Measurements from ENCODE around the gene IFNA16. TPM values are rescaled to one million over a fixed set of nuclear protein-coding genes. Genes with fewer than 3 reads are reported as not detected.
"Not testable (repeated sequence)": the region's sequence is repeated elsewhere in the genome, so short reads cannot be mapped to it uniquely, and the experiment has no call there.

Gene IFNA16
- total RNA-seq, 1 donor, result not detected

- peak; percentile 49 for TF ChIP-seq CTCF (IDR thresholded peaks at IDR 0.05; ENCODE audit: insufficient read depth, low read length)
- DNase-seq (ENCODE audit: low read depth), result peak; percentile 10
- not testable (repeated sequence) for H3K4me3 ChIP-seq (ENCODE audit: low read depth, low read length)
These were observed 34.0 kb downstream of the IFNA16 start for GRCh38 chr9:21182810-21183736.

GRCh38 chr9:21174671-21175070 lies 42.4 kb downstream of the IFNA16 start:
- no peak for DNase-seq (ENCODE audit: low read depth)
- TF ChIP-seq CTCF (IDR thresholded peaks at IDR 0.05; ENCODE audit: insufficient read depth, low read length), result no peak
- no peak overlapping the region for H3K4me3 ChIP-seq (ENCODE audit: low read depth, low read length)

- H3K4me3 ChIP-seq (ENCODE audit: low read depth, low read length), result no peak overlapping the region
- no peak for TF ChIP-seq CTCF (IDR thresholded peaks at IDR 0.05; ENCODE audit: insufficient read depth, low read length)
- no peak for DNase-seq (ENCODE audit: low read depth)
These were observed 45.0 kb downstream of the IFNA16 start for GRCh38 chr9:21172156-21172555.

GRCh38 chr9:21171351-21171750 lies 45.8 kb downstream of the IFNA16 start:
- no peak overlapping the region for H3K4me3 ChIP-seq (ENCODE audit: low read depth, low read length)
- no peak for DNase-seq (ENCODE audit: low read depth)
- TF ChIP-seq CTCF (IDR thresholded peaks at IDR 0.05; ENCODE audit: insufficient read depth, low read length), result no peak

- not testable (repeated sequence) for H3K4me3 ChIP-seq (ENCODE audit: low read depth, low read length); DNase-seq (ENCODE audit: low read depth)
These were observed 50.6 kb downstream of the IFNA16 start, which contains the start of gene IFNA21 for GRCh38 chr9:21166560-21166959. TSS of gene IFNA21 (minus strand) at chr9:21166660. CDS start at chr9:21166612, 48 bp downstream.

Other genes with a start within 250 kb of the IFNA16 start
- gene HACD4, start 185.7 kb downstream of the IFNA16 start, total RNA-seq (ENCODE audit: low replicate concordance), result 0.82 and 4.8 TPM in 2 replicates
- not detected in 2 replicates for gene IFNB1, start 139.4 kb downstream of the IFNA16 start, total RNA-seq (ENCODE audit: low replicate concordance)
- gene IFNW1, start 75.5 kb downstream of the IFNA16 start, total RNA-seq (ENCODE audit: low replicate concordance), result not detected in 2 replicates
- not detected in 2 replicates for gene IFNA21, start 50.7 kb downstream of the IFNA16 start, total RNA-seq (ENCODE audit: low replicate concordance)
- gene IFNA4, start 29.7 kb downstream of the IFNA16 start, total RNA-seq (ENCODE audit: low replicate concordance), result not detected in 2 replicates
- not detected in 2 replicates for gene IFNA7, start 15.1 kb downstream of the IFNA16 start, total RNA-seq (ENCODE audit: low replicate concordance)
- not detected in 2 replicates for gene IFNA10, start 10.2 kb downstream of the IFNA16 start, total RNA-seq (ENCODE audit: low replicate concordance)
- not detected in 2 replicates for gene IFNA17, start 10.9 kb upstream of the IFNA16 start, total RNA-seq (ENCODE audit: low replicate concordance)
- not detected in 2 replicates for gene IFNA14, start 22.7 kb upstream of the IFNA16 start, total RNA-seq (ENCODE audit: low replicate concordance)
- gene IFNA5, start 88.0 kb upstream of the IFNA16 start, total RNA-seq (ENCODE audit: low replicate concordance), result 0.09 TPM in 1 of 2 replicates, not detected in the other
- gene KLHL9, start 118.1 kb upstream of the IFNA16 start, total RNA-seq (ENCODE audit: low replicate concordance), result 39.0 and 48.4 TPM in 2 replicates
- not detected in 2 replicates for gene IFNA6, start 133.6 kb upstream of the IFNA16 start, total RNA-seq (ENCODE audit: low replicate concordance)
- not detected in 2 replicates for gene IFNA13, start 150.7 kb upstream of the IFNA16 start, total RNA-seq (ENCODE audit: low replicate concordance)
- not detected in 2 replicates for gene IFNA2, start 168.1 kb upstream of the IFNA16 start, total RNA-seq (ENCODE audit: low replicate concordance)
- gene IFNA8, start 191.8 kb upstream of the IFNA16 start, total RNA-seq (ENCODE audit: low replicate concordance), result not detected in 2 replicates
- gene IFNA1, start 223.1 kb upstream of the IFNA16 start, total RNA-seq (ENCODE audit: low replicate concordance), result not detected in 2 replicates